ENCODE results near the gene MSLN.

The MSLN gene

GRCh38 chr16:759110-759910, 1.2 kb upstream of the MSLN start:
- Mint-ChIP-seq H3K9me3 (no peaks in the 10 kb centered on the region), H3K27me3 (peaks cover 5% of the 10 kb centered on the region), H3K4me3 (no peak overlapping the region), H3K27ac (no peak overlapping the region), H3K4me1 (ENCODE audit: low read depth) (no peaks in the 10 kb centered on the region), H3K36me3 (ENCODE audit: low read depth) (no peaks in the 10 kb centered on the region)

- no peaks in the 10 kb centered on the region for H3K36me3 Mint-ChIP-seq (ENCODE audit: low read depth)
- H3K4me3 Mint-ChIP-seq = no peak overlapping the region
- H3K4me1 Mint-ChIP-seq (ENCODE audit: low read depth) = no peaks in the 10 kb centered on the region
- no peaks in the 10 kb centered on the region for H3K9me3 Mint-ChIP-seq
- H3K27ac Mint-ChIP-seq = no peak overlapping the region
- H3K27me3 Mint-ChIP-seq = peaks cover 5% of the 10 kb centered on the region
These were observed 469 bp upstream of the MSLN start for GRCh38 chr16:760065-760464.

DNA sequence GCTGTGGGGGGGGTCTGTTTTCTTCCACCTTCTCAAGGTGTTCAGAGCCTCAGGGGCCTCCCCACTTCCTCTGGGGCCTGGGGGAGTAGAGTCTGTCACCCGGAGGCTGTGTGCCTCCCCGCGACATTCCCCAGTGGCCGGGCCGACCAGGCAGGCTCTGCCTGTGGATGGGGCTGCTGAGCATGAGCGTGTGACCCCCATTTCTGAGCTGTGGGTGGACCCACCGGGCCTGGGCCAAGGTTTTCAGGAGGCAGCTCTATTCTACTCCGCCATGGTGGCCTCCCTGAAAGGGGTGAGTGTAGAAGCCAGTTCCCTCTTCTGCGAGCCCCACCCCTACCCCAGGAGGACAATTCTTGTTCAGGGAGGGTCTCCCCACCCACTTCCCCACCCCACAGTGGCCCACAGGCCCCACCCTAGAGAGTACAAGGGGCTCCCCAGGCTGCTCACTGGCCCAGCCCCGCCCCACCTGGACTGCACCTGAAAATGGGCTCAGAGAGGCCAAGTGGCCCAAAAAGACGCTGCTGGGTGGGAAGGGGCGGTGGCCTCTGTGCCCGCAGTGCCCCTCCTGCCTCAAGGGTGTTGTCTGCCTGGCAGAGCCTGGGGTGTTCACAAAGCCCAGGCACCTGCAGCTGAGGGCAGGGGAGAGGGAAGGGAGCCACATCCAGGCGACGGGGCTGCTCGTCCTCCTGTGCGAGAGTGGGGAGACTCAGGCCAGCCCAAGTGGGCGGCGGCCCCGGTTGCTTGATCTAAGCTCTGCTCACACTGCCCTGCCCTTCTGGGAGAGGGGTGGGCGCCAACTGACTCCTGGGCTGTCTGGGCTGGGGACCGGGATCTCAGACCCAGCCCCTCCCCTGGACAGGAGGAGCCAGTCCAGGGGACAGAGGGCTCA, 1.3 kb downstream of the MSLN start:
- H3K27me3 Mint-ChIP-seq = peaks cover 5% of the 10 kb centered on the region
- H3K27ac Mint-ChIP-seq = no peak overlapping the region
- H3K4me3 Mint-ChIP-seq = no peak overlapping the region
- no peaks in the 10 kb centered on the region for H3K9me3 Mint-ChIP-seq
- no peaks in the 10 kb centered on the region for H3K36me3 Mint-ChIP-seq (ENCODE audit: low read depth)
- no peaks in the 10 kb centered on the region for H3K4me1 Mint-ChIP-seq (ENCODE audit: low read depth)

GRCh38 chr16:762595-763268, 2.2 kb downstream of the MSLN start:
- no peaks in the 10 kb centered on the region for H3K36me3 Mint-ChIP-seq (ENCODE audit: low read depth)
- H3K9me3 Mint-ChIP-seq = no peaks in the 10 kb centered on the region
- H3K4me3 Mint-ChIP-seq = no peak overlapping the region
- no peaks in the 10 kb centered on the region for H3K4me1 Mint-ChIP-seq (ENCODE audit: low read depth)
- H3K27me3 Mint-ChIP-seq = peaks cover 2% of the 10 kb centered on the region
- no peak overlapping the region for H3K27ac Mint-ChIP-seq

DNA sequence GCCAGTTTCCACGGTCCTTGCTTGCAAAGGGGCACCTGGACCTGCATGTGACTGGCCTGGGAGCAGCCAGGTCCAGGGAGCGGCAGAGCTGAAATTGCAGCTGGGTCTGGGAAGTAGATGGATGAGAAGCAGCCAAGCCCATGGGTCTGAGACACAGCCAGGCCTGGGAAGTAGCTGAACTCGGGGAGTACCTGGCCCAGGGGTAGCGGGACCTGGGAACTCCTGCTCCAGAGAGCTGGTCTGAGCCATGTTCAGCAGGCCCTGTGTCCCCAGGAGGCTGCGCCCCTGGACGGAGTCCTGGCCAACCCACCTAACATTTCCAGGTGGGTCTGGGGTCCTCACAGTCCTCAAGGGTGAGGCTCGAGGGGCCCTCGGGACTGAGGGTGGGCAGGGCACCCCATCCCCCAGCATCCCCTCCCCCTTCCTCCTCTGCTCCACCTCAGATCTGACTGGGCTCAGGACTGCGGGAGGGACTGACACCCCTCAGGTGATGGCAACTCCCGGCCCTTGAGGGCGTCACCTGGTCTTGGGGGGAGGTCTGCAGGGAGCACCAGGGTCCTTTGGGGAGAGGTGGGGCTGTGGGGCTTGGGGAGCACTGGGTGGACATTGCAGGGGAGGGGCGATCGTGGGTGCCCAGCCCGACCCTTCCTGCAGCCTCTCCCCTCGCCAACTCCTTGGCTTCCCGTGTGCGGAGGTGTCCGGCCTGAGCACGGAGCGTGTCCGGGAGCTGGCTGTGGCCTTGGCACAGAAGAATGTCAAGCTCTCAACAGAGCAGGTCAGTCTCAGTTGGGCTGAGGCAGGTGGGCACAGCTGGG, 3.0 kb downstream of the MSLN start:
- Mint-ChIP-seq H3K27ac (no peak overlapping the region), H3K27me3 (no peaks in the 10 kb centered on the region), H3K36me3 (ENCODE audit: low read depth) (no peaks in the 10 kb centered on the region), H3K9me3 (no peaks in the 10 kb centered on the region), H3K4me3 (no peak overlapping the region), H3K4me1 (ENCODE audit: low read depth) (no peaks in the 10 kb centered on the region)

DNA sequence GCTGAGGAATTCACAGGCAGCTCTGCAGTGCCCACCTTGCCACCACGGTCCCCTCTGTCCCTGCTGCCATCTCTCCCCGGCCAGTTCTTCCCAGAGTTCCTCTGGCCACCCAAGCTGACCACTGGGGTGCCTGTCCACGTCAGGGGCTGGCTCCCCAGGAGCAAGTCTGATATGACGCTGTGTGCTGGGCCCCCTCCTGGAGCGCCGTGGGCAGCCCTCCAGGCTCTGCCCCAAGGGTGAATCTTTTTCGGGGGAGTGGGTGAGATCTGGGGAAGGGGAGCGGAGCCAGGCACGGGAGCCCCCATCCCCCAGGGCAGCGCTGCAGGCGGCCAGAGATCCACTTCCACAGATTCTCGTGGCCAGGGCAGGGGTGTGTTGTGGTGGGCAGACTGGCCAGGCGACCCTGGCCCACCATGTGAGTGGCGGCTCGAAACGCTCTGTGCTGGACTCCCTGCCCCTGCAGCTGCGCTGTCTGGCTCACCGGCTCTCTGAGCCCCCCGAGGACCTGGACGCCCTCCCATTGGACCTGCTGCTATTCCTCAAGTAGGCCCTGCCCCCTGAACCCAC, 3.7 kb downstream of the MSLN start:
- H3K4me3 Mint-ChIP-seq = no peak overlapping the region
- H3K27ac Mint-ChIP-seq = no peak overlapping the region
- no peaks in the 10 kb centered on the region for H3K4me1 Mint-ChIP-seq (ENCODE audit: low read depth)
- H3K36me3 Mint-ChIP-seq (ENCODE audit: low read depth) = no peaks in the 10 kb centered on the region
- H3K9me3 Mint-ChIP-seq = no peaks in the 10 kb centered on the region
- no peaks in the 10 kb centered on the region for H3K27me3 Mint-ChIP-seq

DNA sequence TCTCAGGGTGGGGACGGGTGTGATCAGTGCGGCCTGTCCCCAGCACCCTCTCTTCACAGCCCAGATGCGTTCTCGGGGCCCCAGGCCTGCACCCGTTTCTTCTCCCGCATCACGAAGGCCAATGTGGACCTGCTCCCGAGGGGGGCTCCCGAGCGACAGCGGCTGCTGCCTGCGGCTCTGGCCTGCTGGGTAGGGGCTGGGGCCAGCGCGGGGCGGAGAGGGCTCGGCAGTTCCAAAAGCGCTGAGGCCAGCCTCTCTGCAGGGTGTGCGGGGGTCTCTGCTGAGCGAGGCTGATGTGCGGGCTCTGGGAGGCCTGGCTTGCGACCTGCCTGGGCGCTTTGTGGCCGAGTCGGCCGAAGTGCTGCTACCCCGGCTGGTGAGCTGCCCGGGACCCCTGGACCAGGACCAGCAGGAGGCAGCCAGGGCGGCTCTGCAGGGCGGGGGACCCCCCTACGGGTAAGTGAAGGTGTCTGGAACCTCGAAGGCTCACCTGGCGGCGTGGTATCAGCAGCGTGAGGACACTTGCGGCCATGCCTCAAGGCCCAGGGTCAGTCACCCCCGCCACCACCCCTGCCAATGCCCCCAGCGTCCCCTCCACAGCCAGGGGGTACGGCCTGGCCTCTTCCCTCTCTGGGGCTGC, 4.4 kb downstream of the MSLN start:
- no peak overlapping the region for H3K27ac Mint-ChIP-seq
- H3K27me3 Mint-ChIP-seq = no peaks in the 10 kb centered on the region
- no peak overlapping the region for H3K4me3 Mint-ChIP-seq
- no peaks in the 10 kb centered on the region for H3K4me1 Mint-ChIP-seq (ENCODE audit: low read depth)
- no peaks in the 10 kb centered on the region for H3K36me3 Mint-ChIP-seq (ENCODE audit: low read depth)
- H3K9me3 Mint-ChIP-seq = no peaks in the 10 kb centered on the region

- H3K27me3 Mint-ChIP-seq = no peaks in the 10 kb centered on the region
- H3K9me3 Mint-ChIP-seq = no peaks in the 10 kb centered on the region
- H3K27ac Mint-ChIP-seq = no peak overlapping the region
- H3K36me3 Mint-ChIP-seq (ENCODE audit: low read depth) = no peaks in the 10 kb centered on the region
- H3K4me3 Mint-ChIP-seq = no peak overlapping the region
- no peaks in the 10 kb centered on the region for H3K4me1 Mint-ChIP-seq (ENCODE audit: low read depth)
These were observed 4.9 kb downstream of the MSLN start for GRCh38 chr16:765488-765865.

DNA sequence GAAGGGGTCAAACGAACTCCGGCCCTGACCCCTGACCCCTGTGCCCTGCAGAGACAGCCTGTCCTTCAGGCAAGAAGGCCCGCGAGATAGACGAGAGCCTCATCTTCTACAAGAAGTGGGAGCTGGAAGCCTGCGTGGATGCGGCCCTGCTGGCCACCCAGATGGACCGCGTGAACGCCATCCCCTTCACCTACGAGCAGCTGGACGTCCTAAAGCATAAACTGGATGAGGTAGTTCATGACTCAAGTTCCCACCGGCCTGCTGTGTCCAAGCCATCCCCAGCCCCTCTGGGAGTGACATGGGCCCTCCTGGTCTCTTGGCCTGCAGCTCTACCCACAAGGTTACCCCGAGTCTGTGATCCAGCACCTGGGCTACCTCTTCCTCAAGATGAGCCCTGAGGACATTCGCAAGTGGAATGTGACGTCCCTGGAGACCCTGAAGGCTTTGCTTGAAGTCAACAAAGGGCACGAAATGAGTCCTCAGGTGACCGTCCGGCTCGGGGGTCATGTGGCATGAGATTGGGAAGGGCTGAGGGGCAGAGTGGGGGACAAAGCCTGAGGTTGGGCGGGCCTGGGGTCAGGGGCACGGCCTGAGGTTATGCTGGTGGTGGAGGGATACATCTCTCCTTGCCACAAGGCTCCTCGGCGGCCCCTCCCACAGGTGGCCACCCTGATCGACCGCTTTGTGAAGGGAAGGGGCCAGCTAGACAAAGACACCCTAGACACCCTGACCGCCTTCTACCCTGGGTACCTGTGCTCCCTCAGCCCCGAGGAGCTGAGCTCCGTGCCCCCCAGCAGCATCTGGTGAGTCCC, 5.7 kb downstream of the MSLN start:
- Mint-ChIP-seq H3K9me3 (no peaks in the 10 kb centered on the region), H3K27ac (no peak overlapping the region), H3K36me3 (ENCODE audit: low read depth) (no peaks in the 10 kb centered on the region), H3K27me3 (no peaks in the 10 kb centered on the region), H3K4me1 (ENCODE audit: low read depth) (no peaks in the 10 kb centered on the region), H3K4me3 (no peak overlapping the region)

GRCh38 chr16:766820-767640, 6.5 kb downstream of the MSLN start:
- Mint-ChIP-seq H3K4me1 (ENCODE audit: low read depth) (no peaks in the 10 kb centered on the region), H3K4me3 (no peak overlapping the region), H3K27ac (no peak overlapping the region)

GRCh38 chr16:767743-768235, 7.3 kb downstream of the MSLN start:
- Mint-ChIP-seq H3K4me3 (no peak overlapping the region), H3K4me1 (ENCODE audit: low read depth) (no peaks in the 10 kb centered on the region), H3K27ac (no peak overlapping the region), H3K27me3 (no peaks in the 10 kb centered on the region), H3K9me3 (no peaks in the 10 kb centered on the region), H3K36me3 (ENCODE audit: low read depth) (no peaks in the 10 kb centered on the region)

More at GRCh38 chr16:766820-767640, 6.5 kb downstream of the MSLN start:
- H3K9me3 Mint-ChIP-seq = no peaks in the 10 kb centered on the region
- no peaks in the 10 kb centered on the region for H3K36me3 Mint-ChIP-seq (ENCODE audit: low read depth)
- H3K27me3 Mint-ChIP-seq = no peaks in the 10 kb centered on the region

DNA sequence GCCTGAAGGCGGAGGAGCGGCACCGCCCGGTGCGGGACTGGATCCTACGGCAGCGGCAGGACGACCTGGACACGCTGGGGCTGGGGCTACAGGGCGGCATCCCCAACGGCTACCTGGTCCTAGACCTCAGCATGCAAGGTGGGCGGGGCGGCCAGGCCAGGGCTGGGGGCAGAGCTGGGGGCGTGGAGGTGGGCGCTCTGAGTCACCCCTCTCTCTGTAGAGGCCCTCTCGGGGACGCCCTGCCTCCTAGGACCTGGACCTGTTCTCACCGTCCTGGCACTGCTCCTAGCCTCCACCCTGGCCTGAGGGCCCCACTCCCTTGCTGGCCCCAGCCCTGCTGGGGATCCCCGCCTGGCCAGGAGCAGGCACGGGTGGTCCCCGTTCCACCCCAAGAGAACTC, 7.9 kb downstream of the MSLN start:
- no peak overlapping the region for H3K27ac Mint-ChIP-seq
- no peaks in the 10 kb centered on the region for H3K36me3 Mint-ChIP-seq (ENCODE audit: low read depth)
- H3K9me3 Mint-ChIP-seq = no peaks in the 10 kb centered on the region
- no peaks in the 10 kb centered on the region for H3K27me3 Mint-ChIP-seq
- H3K4me1 Mint-ChIP-seq (ENCODE audit: low read depth) = no peaks in the 10 kb centered on the region
- H3K4me3 Mint-ChIP-seq = no peak overlapping the region

Measured in stimulated activated naive CD8-positive, alpha-beta T cell treated with anti-CD3 and anti-CD28 coated beads, Interleukin-15, Interleukin-2, amounts not matched to agents 100 ng/mL and 50 ng/mL, for 24 hours (primary cell).